Peyer's patch (tissue), 4 donors: ENCODE data around the gene PNCK.

Source experiments
- CTCF ChIP-seq, 6 experiments: fragments of 450-650 bp in 4 of 6; fragments of 200-600 bp in 2 of 6; sonication (generic) in 1 of 6; IDR thresholded peaks; one replicate each; pipeline ENCODE4 v1.5.1; 2017 to 2019; ENCODE audit warnings: antibody characterized with exemption in 6 of 6, mild to moderate bottlenecking in 3 of 6, moderate library complexity in 1 of 6
- POLR2A ChIP-seq, 2 donors: fragments of 450-650 bp; IDR thresholded peaks; one replicate each; pipeline ENCODE4 v1.5.1; 2017; ENCODE audit warnings: antibody characterized with exemption in 2 of 2, mild to moderate bottlenecking in 2 of 2, moderate library complexity in 2 of 2

- TF ChIP-seq CTCF (IDR thresholded peaks at IDR 0.05) (no peak), POLR2A (IDR thresholded peaks at IDR 0.05) (no peak)
These were observed 19.1 kb upstream of the PNCK start for GRCh38 chrX:153692611-153693156.
